ENCODE data around the gene SLC26A1. TPM values are rescaled to one million over a fixed set of nuclear protein-coding genes. Genes with fewer than 3 reads are reported as not detected.

SLC26A1 gene, protein sequence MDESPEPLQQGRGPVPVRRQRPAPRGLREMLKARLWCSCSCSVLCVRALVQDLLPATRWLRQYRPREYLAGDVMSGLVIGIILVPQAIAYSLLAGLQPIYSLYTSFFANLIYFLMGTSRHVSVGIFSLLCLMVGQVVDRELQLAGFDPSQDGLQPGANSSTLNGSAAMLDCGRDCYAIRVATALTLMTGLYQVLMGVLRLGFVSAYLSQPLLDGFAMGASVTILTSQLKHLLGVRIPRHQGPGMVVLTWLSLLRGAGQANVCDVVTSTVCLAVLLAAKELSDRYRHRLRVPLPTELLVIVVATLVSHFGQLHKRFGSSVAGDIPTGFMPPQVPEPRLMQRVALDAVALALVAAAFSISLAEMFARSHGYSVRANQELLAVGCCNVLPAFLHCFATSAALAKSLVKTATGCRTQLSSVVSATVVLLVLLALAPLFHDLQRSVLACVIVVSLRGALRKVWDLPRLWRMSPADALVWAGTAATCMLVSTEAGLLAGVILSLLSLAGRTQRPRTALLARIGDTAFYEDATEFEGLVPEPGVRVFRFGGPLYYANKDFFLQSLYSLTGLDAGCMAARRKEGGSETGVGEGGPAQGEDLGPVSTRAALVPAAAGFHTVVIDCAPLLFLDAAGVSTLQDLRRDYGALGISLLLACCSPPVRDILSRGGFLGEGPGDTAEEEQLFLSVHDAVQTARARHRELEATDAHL
- total RNA-seq: under 1 TPM in 1 of 2 experiments, not detected in 1; 0.45 TPM

DNA sequence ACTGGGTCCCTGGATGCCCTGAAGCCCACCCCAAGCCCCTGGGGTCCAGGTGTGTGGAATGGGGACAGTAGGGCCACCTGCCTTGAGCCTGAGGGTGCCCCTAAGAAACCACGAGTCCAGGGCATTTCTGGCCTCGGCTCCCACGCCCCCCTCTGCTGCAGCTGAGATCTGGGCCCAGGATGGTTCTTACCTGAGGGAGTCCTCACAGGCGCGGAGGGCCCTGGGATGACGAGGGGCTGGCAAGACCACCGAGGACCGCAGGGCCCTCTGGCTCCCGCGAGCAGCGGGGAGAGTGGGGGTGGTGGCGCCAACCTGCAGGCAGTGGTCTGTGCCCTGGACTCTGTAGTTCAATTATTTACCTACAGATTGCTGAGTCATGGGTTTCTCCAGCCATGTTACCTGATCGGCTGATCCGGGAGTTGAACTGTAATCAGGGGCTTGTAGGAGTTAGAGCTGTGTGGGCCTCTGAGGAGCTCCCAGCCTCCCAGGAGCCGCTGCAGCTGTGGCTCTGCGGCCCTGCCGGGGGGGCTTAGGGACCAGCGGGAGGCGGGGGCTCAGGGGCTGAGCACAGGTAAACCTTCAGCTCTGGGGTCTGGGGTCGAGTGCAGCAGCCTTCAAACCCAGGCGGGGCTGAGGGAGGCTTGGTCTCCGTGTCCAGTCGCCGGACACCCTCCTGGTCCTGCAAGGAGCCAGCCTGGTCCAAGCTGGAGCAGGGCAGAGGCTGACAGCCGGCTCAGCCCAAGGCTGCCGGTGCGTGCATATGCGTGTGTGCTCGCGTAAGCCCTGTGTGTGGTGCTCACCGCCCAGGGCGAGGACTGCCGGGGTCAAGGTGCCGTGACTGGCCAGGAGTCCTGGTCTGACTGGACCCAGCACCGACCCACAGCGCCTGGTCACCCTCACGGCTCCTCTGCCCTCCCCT is at the start of gene SLC26A1:
Gene SLC26A1, minus strand, starts transcription at position 294 of the 919 bp plus-strand sequence. CDS start 1,701 bp downstream, outside the sequence.
- ATAC-seq (no peak), DNase-seq (no peak)
- Mint-ChIP-seq H3K9me3 (ENCODE audit: insufficient read depth) (no peaks in the 10 kb centered on the region), H3K4me3 (no peak within 1 kb of the TSS), H3K27me3 (ENCODE audit: low read depth) (peaks cover 10% of the 10 kb centered on the region), H3K36me3 (ENCODE audit: low read depth) (no peaks in the 10 kb centered on the region), H3K4me1 (ENCODE audit: low read depth) (no peaks in the 10 kb centered on the region), H3K27ac (no peak within 1 kb of the TSS)
- ChIA-PET POLR2A (no interaction called here), CTCF (no interaction called here)

DNA sequence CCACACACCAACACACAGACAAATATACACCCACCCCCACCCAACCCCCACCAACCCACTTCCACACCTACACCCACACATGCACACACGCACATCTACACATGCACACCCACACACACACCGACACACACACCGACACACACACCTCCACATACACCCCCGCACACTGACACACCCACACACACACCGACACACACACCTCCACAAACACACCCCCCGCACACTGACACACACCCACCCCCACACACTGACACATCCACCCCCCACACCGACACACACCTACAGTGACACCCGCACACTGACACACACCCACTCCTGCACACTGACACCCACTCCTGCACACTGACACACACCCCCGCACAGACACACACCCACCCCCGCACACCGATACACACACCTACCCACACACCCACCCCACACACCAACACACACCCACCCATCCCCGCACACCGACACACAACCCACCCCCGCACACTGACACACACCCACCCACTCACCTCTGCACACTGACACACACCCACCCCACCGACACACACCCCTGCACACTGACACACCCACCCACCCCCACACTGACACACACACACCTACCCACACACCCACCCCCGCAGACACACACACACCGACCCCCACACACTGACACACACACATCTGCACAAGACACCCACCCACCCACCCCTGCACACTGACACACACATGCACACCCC is 49.3 kb upstream of the SLC26A1 start:
- DNase-seq (no peak), ATAC-seq (no peak)

DNA sequence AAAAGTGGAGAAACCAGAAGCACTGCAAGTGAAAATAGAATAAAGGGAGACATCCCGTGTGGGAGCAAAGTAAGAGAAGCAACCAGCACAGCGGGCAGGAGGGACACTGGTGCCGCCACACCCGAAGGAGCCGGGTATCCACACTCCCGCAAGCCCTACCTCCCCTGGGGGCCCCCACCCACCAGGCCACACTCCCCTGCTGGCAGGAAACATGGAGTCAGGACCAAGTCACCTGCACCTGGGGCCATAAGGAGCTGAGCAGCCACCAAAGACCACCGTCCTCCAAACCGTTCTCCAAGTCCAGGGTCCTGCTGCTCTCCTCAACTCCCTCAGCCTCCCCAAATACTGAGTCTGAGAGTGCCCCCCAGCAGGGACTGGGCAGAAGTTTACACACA is 48.7 kb upstream of the SLC26A1 start:
- CTCF ChIA-PET: no interaction called here
- Mint-ChIP-seq H3K27ac (no peak overlapping the region), H3K36me3 (ENCODE audit: low read depth) (no peaks in the 10 kb centered on the region), H3K9me3 (ENCODE audit: insufficient read depth) (no peaks in the 10 kb centered on the region), H3K4me1 (ENCODE audit: low read depth) (peaks cover 2% of the 10 kb centered on the region), H3K4me3 (no peak overlapping the region), H3K27me3 (ENCODE audit: low read depth) (peaks cover 7% of the 10 kb centered on the region)
- POLR2A ChIA-PET: no interaction called here
- ATAC-seq: no peak
- no peak for DNase-seq

More for the DNA sequence above, 49.3 kb upstream of the SLC26A1 start:
- peaks cover 2% of the 10 kb centered on the region for H3K4me1 Mint-ChIP-seq (ENCODE audit: low read depth)
- peaks cover 9% of the 10 kb centered on the region for H3K27me3 Mint-ChIP-seq (ENCODE audit: low read depth)
- H3K4me3 Mint-ChIP-seq: no peak overlapping the region
- no peaks in the 10 kb centered on the region for H3K9me3 Mint-ChIP-seq (ENCODE audit: insufficient read depth)
- ChIA-PET POLR2A (no interaction called here), CTCF (no interaction called here)
- H3K27ac Mint-ChIP-seq: no peak overlapping the region
- H3K36me3 Mint-ChIP-seq (ENCODE audit: low read depth): no peaks in the 10 kb centered on the region

DNA sequence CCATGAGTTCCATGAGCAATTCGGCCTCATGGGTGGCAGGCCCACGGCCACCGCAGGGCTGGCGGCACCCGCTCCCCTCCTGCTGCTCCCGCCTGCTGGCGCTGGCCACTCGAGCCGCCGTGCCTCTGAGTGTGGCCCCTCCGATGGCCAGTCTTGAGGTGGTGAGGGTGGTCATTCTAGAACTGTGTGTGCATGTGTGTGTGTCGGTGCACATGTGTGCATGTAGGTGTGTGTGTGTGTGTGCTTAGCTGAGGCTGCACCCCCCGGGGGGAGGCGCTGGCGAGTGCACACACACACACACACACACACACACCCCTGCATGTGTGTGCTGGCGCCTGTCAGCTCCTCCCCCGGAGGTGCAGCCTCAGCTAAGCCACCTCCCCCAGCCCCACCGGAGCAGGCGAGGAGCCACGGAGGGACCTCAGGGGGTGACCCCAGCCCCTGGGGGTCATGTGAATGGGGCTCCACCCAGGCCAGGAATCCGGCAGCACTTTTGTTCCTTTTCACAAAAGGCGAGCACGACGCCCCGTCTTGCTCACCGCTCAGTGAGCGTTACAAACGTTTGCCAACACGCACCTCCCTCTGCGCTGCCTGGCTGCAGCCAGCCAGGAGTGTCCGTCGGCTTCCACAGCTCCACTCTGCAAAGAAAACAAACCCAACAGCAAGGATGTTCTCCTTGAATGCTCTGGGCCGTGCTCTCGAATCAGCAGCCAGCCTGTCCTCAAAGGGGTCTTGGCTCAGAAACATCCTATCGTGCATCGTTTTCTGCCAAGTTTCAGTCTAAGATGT is 48.1 kb upstream of the SLC26A1 start:
- POLR2A ChIA-PET: no interaction called here
- H3K4me3 Mint-ChIP-seq: no peak overlapping the region
- no peak overlapping the region for H3K27ac Mint-ChIP-seq
- H3K36me3 Mint-ChIP-seq (ENCODE audit: low read depth): no peaks in the 10 kb centered on the region
- peaks cover 4% of the 10 kb centered on the region for H3K27me3 Mint-ChIP-seq (ENCODE audit: low read depth)
- H3K9me3 Mint-ChIP-seq (ENCODE audit: insufficient read depth): no peaks in the 10 kb centered on the region
- ATAC-seq: no peak
- CTCF ChIA-PET: no interaction called here
- H3K4me1 Mint-ChIP-seq (ENCODE audit: low read depth): no peaks in the 10 kb centered on the region
- DNase-seq: no peak

DNA sequence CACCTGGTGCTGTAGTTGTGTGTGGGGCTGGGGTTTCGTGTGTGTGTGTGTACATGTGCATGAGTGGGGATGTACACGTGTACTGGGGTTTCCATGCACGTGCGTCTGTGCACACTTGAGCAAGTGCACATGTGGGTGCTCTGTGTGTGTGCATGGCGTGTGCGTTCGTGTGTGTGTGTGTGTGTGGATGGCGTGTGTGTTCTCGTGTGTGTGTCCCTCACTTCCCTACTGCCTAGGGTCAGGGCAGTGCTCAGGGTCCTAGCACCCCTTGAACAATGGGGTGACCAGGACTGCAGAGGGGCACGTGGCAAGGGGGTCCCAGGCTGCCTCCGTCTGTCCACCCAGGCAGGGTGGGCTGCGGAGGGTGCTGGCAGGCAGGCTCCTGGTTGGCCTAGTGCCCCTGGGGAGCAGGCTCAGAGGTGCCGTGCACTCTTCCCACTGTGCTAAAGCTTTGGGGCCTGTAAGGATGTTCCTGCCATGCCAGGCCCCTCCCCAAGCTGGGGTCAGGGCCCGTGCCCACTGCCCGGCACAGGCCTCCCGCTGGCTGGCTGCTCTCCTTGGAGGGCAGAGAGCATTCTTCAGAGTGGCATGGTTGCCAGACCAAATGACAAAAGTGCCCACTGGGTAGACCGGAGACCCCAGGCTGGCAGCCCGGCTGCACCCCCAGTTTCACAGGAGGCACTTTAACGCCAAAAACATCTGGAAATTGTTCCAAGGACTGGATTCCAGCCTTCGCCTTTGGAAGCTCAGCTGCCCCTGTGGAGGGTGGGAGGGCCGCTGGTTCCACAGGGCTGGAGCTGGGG is 47.3 kb upstream of the SLC26A1 start:
- Mint-ChIP-seq H3K4me1 (ENCODE audit: low read depth) (no peaks in the 10 kb centered on the region), H3K9me3 (ENCODE audit: insufficient read depth) (no peaks in the 10 kb centered on the region), H3K4me3 (no peak overlapping the region), H3K27ac (no peak overlapping the region), H3K36me3 (ENCODE audit: low read depth) (no peaks in the 10 kb centered on the region), H3K27me3 (ENCODE audit: low read depth) (peaks cover 4% of the 10 kb centered on the region)
- POLR2A ChIA-PET: no interaction called here
- ATAC-seq: no peak
- no peak for DNase-seq
- CTCF ChIA-PET: no interaction called here

DNA sequence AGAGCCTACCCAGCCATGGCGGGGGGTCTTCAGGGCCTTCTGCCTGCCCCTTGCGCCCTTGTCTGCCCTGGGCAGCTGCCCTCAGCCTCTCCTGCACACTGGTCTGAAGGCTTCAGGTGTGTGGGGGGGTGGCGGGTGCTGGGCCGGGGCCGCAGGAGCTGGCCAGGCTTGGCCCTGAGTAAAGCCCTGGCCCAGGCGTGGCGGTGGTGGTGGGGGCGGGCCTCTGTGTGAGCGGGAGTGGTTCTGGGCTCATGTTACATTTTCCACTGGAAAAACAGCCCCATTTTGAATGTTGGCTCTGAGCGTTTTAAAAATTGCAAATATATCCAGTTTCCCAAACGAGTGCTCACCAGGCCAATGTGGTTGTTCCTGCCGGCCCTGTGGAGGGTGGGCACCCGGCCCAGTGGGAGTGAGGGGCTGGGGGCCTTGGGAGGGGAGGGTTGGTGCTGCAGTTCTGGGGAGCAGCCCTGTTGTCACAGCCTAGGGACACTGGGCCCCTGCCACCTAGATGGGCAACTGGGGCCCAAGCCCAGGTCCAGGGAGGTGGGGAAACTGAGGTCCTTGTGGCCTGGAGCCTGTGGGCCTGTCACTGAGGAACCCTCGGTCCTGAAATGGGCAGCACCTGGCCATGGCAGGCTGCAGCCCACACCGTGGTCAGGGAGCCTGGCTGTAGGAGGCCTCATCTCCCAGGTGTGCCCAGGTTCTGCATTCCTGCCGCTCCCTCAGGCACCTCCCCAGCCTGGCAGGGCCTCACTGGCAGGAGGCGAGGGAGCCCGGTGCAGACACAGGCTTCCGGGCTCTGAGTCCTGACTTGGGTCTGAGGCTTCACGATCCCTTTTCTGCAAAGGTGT is 46.5 kb upstream of the SLC26A1 start:
- ChIA-PET POLR2A (no interaction called here), CTCF (no interaction called here)
- peaks cover 4% of the 10 kb centered on the region for H3K27me3 Mint-ChIP-seq (ENCODE audit: low read depth)
- DNase-seq (no peak), ATAC-seq (no peak)
- H3K27ac Mint-ChIP-seq: no peak overlapping the region
- no peaks in the 10 kb centered on the region for H3K9me3 Mint-ChIP-seq (ENCODE audit: insufficient read depth)
- no peaks in the 10 kb centered on the region for H3K4me1 Mint-ChIP-seq (ENCODE audit: low read depth)
- H3K4me3 Mint-ChIP-seq: no peak overlapping the region
- H3K36me3 Mint-ChIP-seq (ENCODE audit: low read depth): no peaks in the 10 kb centered on the region

DNA sequence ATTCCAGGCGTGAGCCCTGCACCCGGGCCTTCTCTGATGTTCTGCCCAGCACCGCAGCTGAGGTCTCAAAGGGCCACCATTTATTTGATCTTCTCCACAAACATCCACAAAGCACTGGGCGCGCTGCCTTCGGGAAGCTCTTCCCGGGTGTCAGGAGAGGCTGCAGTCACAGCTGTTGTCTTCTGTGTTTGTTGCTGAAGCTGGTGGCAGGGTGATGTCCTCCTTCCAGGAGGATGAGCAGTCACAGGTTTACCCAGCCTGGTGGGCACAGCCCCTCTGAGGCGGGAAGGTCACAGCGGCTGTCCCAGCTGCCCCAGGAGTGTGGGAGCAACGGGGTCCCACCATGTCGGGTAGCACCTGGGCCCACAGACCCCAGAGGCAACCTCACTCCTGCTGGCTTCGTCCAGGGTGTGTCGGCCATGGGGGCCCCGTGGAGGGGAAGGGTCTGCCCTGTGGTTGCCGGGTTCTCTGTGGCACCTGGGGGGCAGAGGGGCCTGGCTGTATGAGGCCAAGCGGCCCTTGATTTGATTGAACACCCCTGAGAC is 45.8 kb upstream of the SLC26A1 start:
- CTCF ChIA-PET: no interaction called here
- H3K36me3 Mint-ChIP-seq (ENCODE audit: low read depth): no peaks in the 10 kb centered on the region
- no peaks in the 10 kb centered on the region for H3K9me3 Mint-ChIP-seq (ENCODE audit: insufficient read depth)
- H3K27ac Mint-ChIP-seq: no peak overlapping the region
- no peak overlapping the region for H3K4me3 Mint-ChIP-seq
- no peaks in the 10 kb centered on the region for H3K4me1 Mint-ChIP-seq (ENCODE audit: low read depth)
- H3K27me3 Mint-ChIP-seq (ENCODE audit: low read depth): peaks cover 4% of the 10 kb centered on the region
- no peak for DNase-seq
- no peak for ATAC-seq
- POLR2A ChIA-PET: no interaction called here

DNA sequence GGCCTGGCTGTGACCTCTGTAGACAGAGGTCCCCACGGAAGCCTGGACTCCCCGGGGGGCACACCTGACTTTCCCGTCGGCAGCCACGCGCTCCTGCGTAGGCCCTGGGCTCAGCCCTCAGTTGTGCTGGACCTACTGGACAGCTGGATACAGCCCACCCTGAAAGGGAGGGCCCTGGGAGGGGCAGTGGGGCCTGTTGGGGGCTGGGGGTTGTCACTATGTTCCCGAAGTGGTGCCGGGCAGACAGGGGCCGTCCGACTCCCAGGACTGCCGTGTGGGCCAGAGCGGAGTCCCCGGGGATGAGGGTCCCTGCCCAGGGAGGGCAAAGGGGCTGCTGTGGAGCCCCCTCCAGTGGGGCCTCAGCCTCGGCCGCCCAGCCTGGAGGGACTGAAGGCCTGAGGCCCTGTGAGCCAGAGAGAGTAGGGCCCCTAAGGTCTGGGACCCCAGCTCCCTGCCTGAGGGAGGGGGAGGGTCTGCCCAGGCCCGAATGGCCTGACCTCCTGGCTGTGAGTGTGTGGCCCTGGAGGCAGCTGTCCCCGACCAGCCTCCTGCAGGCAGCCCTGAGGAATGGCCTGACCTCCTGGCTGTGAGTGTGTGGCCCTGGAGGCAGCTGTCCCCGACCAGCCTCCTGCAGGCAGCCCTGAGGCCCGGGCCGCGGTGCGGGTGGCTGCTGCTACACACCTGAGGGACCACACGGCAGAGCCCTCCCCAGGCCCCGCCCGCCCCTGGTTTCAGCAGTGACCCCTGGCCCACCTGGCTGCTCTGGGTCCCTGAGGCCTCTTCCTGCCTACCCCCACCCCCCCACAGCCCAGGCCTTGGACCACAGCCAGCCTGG is 44.0 kb upstream of the SLC26A1 start:
- H3K9me3 Mint-ChIP-seq (ENCODE audit: insufficient read depth): no peaks in the 10 kb centered on the region
- CTCF ChIA-PET: no interaction called here
- no peaks in the 10 kb centered on the region for H3K36me3 Mint-ChIP-seq (ENCODE audit: low read depth)
- no peaks in the 10 kb centered on the region for H3K27me3 Mint-ChIP-seq (ENCODE audit: low read depth)
- POLR2A ChIA-PET: no interaction called here
- DNase-seq (no peak), ATAC-seq (no peak)
- no peak overlapping the region for H3K4me3 Mint-ChIP-seq
- H3K27ac Mint-ChIP-seq: no peak overlapping the region
- no peaks in the 10 kb centered on the region for H3K4me1 Mint-ChIP-seq (ENCODE audit: low read depth)

DNA sequence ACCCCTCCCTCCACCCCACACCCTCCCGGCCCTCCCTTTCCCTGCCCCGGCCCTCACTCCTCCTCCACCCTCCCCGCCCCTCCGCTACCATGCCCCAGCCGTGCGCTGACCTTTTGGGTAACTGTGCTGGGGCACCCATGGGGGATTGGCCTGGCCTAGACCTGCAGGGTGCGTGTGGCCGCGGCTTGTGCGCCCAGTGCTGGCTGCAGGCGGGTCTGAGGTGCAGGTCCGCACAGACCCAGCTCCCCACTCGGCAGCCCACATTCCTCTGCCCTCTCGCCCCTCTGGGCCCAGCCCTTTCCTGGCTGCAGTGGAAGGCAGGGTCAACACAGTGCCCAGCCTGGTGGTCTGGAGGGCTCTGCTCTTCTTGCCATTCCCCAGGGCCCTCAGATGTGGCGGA is 42.9 kb upstream of the SLC26A1 start:
- no peak for ATAC-seq
- Mint-ChIP-seq H3K27ac (no peak overlapping the region), H3K9me3 (ENCODE audit: insufficient read depth) (no peaks in the 10 kb centered on the region), H3K4me3 (no peak overlapping the region), H3K36me3 (ENCODE audit: low read depth) (no peaks in the 10 kb centered on the region), H3K4me1 (ENCODE audit: low read depth) (no peaks in the 10 kb centered on the region), H3K27me3 (ENCODE audit: low read depth) (no peaks in the 10 kb centered on the region)
- ChIA-PET POLR2A (no interaction called here), CTCF (no interaction called here)
- DNase-seq: no peak
